ENCODE results near the gene CNRIP1.

CNRIP1 gene

GRCh38 chr2:68293024-68293423, 26.7 kb downstream of the CNRIP1 start:
- FAIRE-seq (no peak), DNase-seq (ENCODE audit: low spot score) (no peak)

- DNase-seq (ENCODE audit: low spot score) (peak; percentile 33), FAIRE-seq (no peak)
Measured at GRCh38 chr2:68292108-68292710, 27.5 kb downstream of the CNRIP1 start.

GRCh38 chr2:68291314-68291713, 28.4 kb downstream of the CNRIP1 start:
- FAIRE-seq (no peak), DNase-seq (ENCODE audit: low spot score) (no peak)

GRCh38 chr2:68290901-68291300, 28.8 kb downstream of the CNRIP1 start:
- DNase-seq (ENCODE audit: low spot score) (no peak), FAIRE-seq (no peak)

GRCh38 chr2:68287580-68288441, 31.9 kb downstream of the CNRIP1 start:
- DNase-seq (ENCODE audit: low spot score): no peak
- no peak for FAIRE-seq

GRCh38 chr2:68284896-68285295, 34.9 kb downstream of the CNRIP1 start:
- no peak for FAIRE-seq
- DNase-seq (ENCODE audit: low spot score): no peak

GRCh38 chr2:68283419-68283812, 36.3 kb downstream of the CNRIP1 start:
- DNase-seq (ENCODE audit: low spot score) (no peak), FAIRE-seq (no peak)

- no peak for FAIRE-seq
- DNase-seq (ENCODE audit: low spot score): peak; percentile 66
Measured at GRCh38 chr2:68282811-68283418, 36.8 kb downstream of the CNRIP1 start.

GRCh38 chr2:68280796-68281195, 39.0 kb downstream of the CNRIP1 start:
- FAIRE-seq (no peak), DNase-seq (ENCODE audit: low spot score) (no peak)

GRCh38 chr2:68280348-68280747, 39.4 kb downstream of the CNRIP1 start:
- DNase-seq (ENCODE audit: low spot score) (no peak), FAIRE-seq (no peak)

GRCh38 chr2:68279691-68280090, 40.1 kb downstream of the CNRIP1 start:
- no peak for DNase-seq (ENCODE audit: low spot score)
- no peak for FAIRE-seq

- DNase-seq (ENCODE audit: low spot score) (no peak), FAIRE-seq (no peak)
Measured at GRCh38 chr2:68278169-68278568, 41.6 kb downstream of the CNRIP1 start.

- DNase-seq (ENCODE audit: low spot score): no peak
Measured at GRCh38 chr2:68274022-68274421, 45.7 kb downstream of the CNRIP1 start.

GRCh38 chr2:68272246-68272994, 47.3 kb downstream of the CNRIP1 start:
- FAIRE-seq (no peak), DNase-seq (ENCODE audit: low spot score) (no peak)

More at GRCh38 chr2:68274022-68274421, 45.7 kb downstream of the CNRIP1 start:
- no peak for FAIRE-seq

GRCh38 chr2:68266655-68267054, 53.1 kb downstream of the CNRIP1 start:
- FAIRE-seq (no peak), DNase-seq (ENCODE audit: low spot score) (no peak)

GRCh38 chr2:68263632-68264031, 56.1 kb downstream of the CNRIP1 start:
- DNase-seq (ENCODE audit: low spot score) (no peak), FAIRE-seq (no peak)

GRCh38 chr2:68258851-68259250, 60.9 kb downstream of the CNRIP1 start:
- DNase-seq (ENCODE audit: low spot score): no peak
- FAIRE-seq: no peak

- DNase-seq (ENCODE audit: low spot score) (no peak), FAIRE-seq (no peak)
Measured at GRCh38 chr2:68256093-68256450, 63.7 kb downstream of the CNRIP1 start.

GRCh38 chr2:68253219-68254068, 66.3 kb downstream of the CNRIP1 start:
- no peak for DNase-seq (ENCODE audit: low spot score)
- no peak for FAIRE-seq

- peak; percentile 98 for FAIRE-seq
- DNase-seq (ENCODE audit: low spot score): peak; percentile 98
Measured at GRCh38 chr2:68252400-68253218, 67.1 kb downstream of the CNRIP1 start, which contains the start of gene PPP3R1. PPP3R1 (minus strand) TSS chr2:68252532; CDS start chr2:68252127, 405 bp downstream.
